Mucosa of rectum (tissue), 2 donors: ENCODE data around the gene MITF.

ENCODE experiments used
- H3K27ac ChIP-seq, 2 donors: one replicate each; pipeline ENCODE4 v1.7.0; 2013; ENCODE audit warnings: inconsistent platforms in 2 of 2, low read depth in 2 of 2, low read length in 2 of 2
- H3K27me3 ChIP-seq, 2 donors: one replicate each; pipeline ENCODE4 v1.7.0; 2013; ENCODE audit warnings: low read length in 2 of 2; ENCODE audit not compliant: control insufficient read depth in 2 of 2, insufficient read depth in 2 of 2
- H3K36me3 ChIP-seq, 2 donors: one replicate each; pipeline ENCODE4 v1.7.0; 2013; ENCODE audit warnings: low read length in 2 of 2; ENCODE audit not compliant: control insufficient read depth in 2 of 2, insufficient read depth in 2 of 2
- H3K4me1 ChIP-seq, 2 donors: one replicate each; pipeline ENCODE4 v1.7.0; 2013; ENCODE audit warnings: low read length in 2 of 2, mild to moderate bottlenecking in 1 of 2; ENCODE audit not compliant: control insufficient read depth in 2 of 2, insufficient read depth in 2 of 2
- H3K4me3 ChIP-seq, 2 donors: one replicate each; pipeline ENCODE4 v1.7.0; 2013; ENCODE audit warnings: low read length in 2 of 2
- H3K9ac ChIP-seq, 2 donors: one replicate each; pipeline ENCODE4 v1.7.0; 2013; ENCODE audit warnings: low read length in 2 of 2, low read depth in 1 of 2, mild to moderate bottlenecking in 1 of 2
- H3K9me3 ChIP-seq, 2 donors: one replicate each; pipeline ENCODE4 v1.7.0; 2013; ENCODE audit warnings: low read length in 2 of 2; ENCODE audit not compliant: control insufficient read depth in 2 of 2
- donor health status: healthy.
- donor health status: Normal muscosa, but diverticular disease.

MITF gene

DNA sequence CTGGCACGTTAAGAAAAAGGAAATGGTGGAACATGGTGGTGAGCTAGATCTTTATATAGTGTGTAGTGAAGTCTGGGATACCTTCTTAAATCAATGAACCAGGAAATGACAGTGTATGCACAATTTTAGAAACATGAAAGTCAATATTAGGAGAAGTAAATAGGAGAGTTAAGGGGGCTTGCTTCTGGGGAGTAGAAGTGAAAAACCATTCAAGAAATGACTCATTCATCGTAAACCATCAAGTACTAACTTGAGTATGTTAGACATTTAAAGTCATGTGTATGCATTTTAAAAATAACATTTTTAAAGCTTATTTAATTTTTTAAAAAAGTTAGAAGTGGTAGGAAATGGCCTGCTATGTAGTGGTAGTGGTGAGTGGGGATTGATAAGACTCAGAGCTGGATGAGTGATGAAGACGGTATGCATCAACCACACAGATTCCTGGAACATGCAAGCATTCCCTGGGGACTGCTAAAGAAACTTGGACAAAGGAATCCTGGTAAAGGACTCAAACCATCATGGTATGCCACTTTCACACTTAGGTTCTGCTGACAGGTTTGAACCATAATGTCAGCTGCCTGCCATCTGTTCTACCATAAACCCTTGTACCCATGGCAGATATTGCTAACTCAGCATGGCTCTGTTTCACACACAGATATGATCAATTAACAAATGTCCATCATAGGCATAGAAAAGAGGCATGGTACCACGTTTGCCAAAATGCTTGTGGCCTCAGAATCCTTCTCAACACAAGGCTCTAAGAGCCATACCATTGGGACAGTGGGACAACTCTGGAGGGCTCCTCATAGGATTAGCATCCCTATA lies 28.9 kb upstream of the MITF start:
- no peaks in the 10 kb centered on the region for H3K36me3 ChIP-seq
- no peak overlapping the region for H3K27ac ChIP-seq
- no peaks in the 10 kb centered on the region for H3K4me1 ChIP-seq

DNA sequence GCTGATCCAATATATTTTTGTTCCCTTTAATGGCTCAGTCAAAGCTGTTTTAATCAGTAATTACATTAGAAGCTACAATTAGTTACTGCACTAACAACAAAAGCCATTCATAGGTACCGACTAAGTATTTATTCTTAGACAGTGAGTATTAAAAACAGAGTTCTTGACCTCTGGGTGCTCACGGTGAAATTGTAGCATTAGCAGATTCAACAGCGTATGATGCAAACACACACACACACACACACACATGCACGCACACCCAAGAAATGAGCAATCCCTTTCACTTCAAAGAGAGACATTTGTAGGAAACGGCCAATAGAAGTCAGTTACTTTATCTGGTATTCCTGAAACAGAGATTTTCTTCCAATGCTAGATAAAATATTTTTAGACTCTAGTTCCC lies 27.0 kb upstream of the MITF start:
- Histone ChIP-seq H3K4me3 (no peak overlapping the region), H3K9me3 (no peaks in the 10 kb centered on the region), H3K27ac (no peak overlapping the region), H3K9ac (no peak overlapping the region), H3K27me3 (no peaks in the 10 kb centered on the region), H3K36me3 (no peaks in the 10 kb centered on the region), H3K4me1 (no peaks in the 10 kb centered on the region)

More for the DNA sequence above, 28.9 kb upstream of the MITF start:
- Histone ChIP-seq H3K9me3 (no peaks in the 10 kb centered on the region), H3K9ac (no peak overlapping the region), H3K4me3 (no peak overlapping the region), H3K27me3 (no peaks in the 10 kb centered on the region)

DNA sequence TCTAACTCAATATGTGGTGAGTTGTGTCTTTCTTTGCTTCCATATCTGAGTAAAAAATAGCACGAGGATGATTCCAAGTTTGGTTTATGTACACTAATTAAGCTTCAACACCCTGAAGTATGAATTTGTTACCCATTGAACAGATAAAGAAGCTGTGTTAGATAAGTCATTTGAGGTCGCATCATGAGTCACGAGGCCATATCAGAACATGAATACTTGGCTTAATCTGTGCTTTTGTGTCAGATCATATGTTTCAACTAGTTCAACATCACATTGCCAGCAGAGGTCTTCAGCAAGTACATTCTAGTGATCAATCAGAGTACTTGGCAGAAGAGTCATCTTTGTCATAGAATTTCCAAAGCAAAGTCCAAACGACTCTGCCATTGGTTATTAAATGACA lies 26.3 kb upstream of the MITF start:
- Histone ChIP-seq H3K36me3 (no peaks in the 10 kb centered on the region), H3K4me1 (no peaks in the 10 kb centered on the region), H3K9ac (no peak overlapping the region), H3K4me3 (no peak overlapping the region), H3K27me3 (no peaks in the 10 kb centered on the region), H3K27ac (no peak overlapping the region), H3K9me3 (no peaks in the 10 kb centered on the region)

DNA sequence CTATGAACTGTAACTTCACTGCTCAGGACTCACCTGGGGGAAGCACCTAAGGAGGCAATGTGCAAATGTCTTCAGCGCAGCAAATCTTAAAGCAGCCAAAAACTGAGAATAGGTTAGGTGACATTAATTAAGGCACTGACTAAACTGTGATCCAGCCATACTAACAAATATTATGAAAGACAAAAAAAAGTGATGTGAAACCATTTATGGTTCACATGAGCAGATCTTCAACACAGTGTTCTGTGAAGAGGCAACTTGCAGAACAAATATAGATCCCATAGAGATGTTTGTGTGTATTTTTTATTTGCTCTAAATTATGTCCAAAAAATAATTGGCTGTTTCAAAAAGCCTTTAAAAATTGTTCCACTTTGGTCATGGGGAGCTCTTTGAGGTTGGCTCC lies 24.1 kb upstream of the MITF start:
- H3K9me3 ChIP-seq: no peaks in the 10 kb centered on the region
- no peaks in the 10 kb centered on the region for H3K27me3 ChIP-seq
- H3K36me3 ChIP-seq: no peaks in the 10 kb centered on the region
- no peak overlapping the region for H3K27ac ChIP-seq
- H3K9ac ChIP-seq: no peak overlapping the region
- H3K4me1 ChIP-seq: no peaks in the 10 kb centered on the region
- no peak overlapping the region for H3K4me3 ChIP-seq

DNA sequence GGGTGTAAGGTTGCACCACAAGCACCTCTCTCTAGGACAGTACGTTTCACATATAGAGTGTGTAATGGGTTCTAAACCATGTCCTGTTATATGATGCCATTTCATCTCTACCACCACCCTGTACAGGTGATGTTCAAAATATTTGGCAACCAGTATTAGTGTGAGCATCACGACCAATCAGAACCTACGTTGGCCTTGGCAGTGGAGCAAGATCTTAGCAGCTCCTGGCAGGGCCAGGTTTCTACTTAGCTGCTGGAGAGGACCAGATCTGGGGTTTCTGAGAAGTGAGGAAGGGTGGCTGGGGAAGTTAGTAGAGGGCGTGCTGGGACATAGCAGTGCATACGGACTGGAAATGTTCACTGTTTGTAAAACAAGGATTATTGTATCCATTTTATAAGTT lies 23.1 kb upstream of the MITF start:
- no peaks in the 10 kb centered on the region for H3K27me3 ChIP-seq
- no peak overlapping the region for H3K27ac ChIP-seq
- H3K9ac ChIP-seq: no peak overlapping the region
- no peak overlapping the region for H3K4me3 ChIP-seq
- no peaks in the 10 kb centered on the region for H3K4me1 ChIP-seq
- no peaks in the 10 kb centered on the region for H3K9me3 ChIP-seq
- no peaks in the 10 kb centered on the region for H3K36me3 ChIP-seq

DNA sequence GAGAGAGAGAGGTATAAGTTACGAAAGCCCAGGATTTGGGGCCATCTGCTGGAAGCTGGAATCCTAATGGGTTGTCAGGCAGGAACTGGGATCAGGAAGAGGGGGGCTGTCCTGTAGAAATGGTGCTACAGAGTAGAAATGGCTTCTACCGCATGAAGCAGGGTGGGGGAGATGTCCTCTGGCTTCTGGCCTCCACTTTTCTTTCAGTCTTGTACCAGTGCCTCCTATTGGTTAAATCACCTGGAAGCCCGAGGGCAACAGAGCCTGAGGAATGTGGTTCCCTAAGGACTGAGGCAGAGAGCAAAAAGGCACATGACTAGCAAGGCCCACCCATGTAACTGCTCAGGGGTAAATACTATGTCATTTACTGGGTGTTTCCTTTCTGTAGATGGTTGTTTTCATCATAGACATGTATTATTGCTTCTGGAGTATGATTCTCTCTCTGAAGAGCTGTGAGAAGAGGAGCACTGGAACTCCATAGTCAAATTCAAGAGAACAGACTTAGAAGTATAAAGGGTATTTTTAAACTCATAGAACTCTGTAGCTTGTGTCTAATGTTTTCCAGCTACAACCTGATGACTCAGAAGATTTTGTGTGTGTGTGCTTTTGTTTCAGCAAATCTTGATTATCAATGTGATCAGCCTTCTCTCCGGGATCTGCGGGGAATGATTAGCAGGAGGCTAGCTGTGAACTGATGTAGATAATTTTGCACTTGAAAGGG lies 20.2 kb upstream of the MITF start:
- Histone ChIP-seq H3K36me3 (no peaks in the 10 kb centered on the region), H3K27me3 (no peaks in the 10 kb centered on the region), H3K27ac (no peak overlapping the region), H3K9me3 (no peaks in the 10 kb centered on the region), H3K4me3 (no peak overlapping the region), H3K9ac (no peak overlapping the region), H3K4me1 (no peaks in the 10 kb centered on the region)

DNA sequence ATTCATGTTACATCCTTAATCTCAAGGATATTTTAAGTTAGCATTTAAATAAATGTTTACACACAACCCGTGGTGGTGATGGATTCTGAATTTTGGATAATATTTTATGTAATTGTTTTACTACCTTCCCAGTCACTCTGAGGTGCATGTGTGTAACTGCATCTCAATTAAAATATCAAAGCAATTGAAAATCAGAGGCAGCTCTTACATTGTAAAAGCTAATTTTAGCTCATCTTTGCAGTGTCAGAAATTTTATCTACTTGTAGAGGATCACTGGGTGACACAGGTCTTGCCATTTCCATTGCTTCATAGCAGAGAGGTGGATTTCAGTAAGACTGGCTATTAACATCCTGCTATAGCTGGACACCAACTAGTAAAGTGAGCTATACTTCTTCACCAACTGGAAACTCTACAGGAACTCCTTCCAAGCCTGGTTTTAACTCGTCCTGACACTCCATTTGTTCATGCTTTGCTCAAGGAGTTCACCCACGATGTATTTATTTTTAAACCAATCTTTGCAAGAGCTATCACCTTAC lies 19.6 kb upstream of the MITF start:
- Histone ChIP-seq H3K4me1 (no peaks in the 10 kb centered on the region), H3K27ac (no peak overlapping the region), H3K27me3 (no peaks in the 10 kb centered on the region), H3K4me3 (no peak overlapping the region), H3K9ac (no peak overlapping the region), H3K36me3 (no peaks in the 10 kb centered on the region), H3K9me3 (no peaks in the 10 kb centered on the region)

DNA sequence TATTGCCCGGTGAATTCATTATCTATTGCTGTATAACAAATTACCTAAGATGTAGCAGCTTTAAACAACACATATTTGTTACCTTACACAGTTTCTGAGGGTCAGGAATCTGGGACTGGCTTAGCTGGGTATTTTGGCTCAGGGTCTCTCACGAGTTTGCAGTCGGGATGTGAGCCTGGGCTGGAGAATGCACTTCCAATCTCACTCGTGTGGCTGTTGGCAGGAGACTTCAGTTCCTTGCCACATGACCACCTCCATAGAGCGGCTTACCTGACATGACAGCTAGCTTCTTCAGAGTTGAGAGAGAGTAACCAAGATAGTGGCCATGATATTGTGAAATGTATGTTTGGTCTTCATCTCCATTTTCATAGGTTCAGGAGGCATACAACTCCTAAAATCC lies 18.4 kb upstream of the MITF start:
- no peaks in the 10 kb centered on the region for H3K4me1 ChIP-seq
- H3K27me3 ChIP-seq: no peaks in the 10 kb centered on the region
- H3K4me3 ChIP-seq: no peak overlapping the region
- no peak overlapping the region for H3K27ac ChIP-seq
- no peaks in the 10 kb centered on the region for H3K36me3 ChIP-seq
- no peaks in the 10 kb centered on the region for H3K9me3 ChIP-seq
- H3K9ac ChIP-seq: no peak overlapping the region

DNA sequence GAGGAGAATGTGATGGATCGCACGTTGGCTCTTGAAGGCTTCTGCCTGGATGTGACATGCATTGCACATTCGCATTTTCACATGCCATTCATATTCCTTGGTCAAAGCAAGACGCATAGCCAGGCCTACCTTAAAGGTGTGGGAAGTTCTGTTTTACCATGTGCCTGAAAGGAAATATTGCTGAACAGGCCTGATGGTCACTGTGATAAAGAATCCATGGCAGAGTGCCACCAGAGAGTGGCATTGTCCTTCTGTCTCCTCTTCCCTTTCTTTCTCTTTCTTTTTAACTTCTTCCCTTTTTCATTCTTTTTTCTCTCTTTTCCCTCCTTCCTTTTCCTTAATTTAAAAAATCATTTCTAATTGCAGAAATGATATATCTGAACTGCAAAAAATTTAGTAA lies 15.9 kb upstream of the MITF start:
- no peaks in the 10 kb centered on the region for H3K36me3 ChIP-seq
- no peak overlapping the region for H3K4me3 ChIP-seq
- H3K27me3 ChIP-seq: no peaks in the 10 kb centered on the region
- no peak overlapping the region for H3K9ac ChIP-seq
- no peaks in the 10 kb centered on the region for H3K9me3 ChIP-seq
- H3K27ac ChIP-seq: no peak overlapping the region
- no peaks in the 10 kb centered on the region for H3K4me1 ChIP-seq

DNA sequence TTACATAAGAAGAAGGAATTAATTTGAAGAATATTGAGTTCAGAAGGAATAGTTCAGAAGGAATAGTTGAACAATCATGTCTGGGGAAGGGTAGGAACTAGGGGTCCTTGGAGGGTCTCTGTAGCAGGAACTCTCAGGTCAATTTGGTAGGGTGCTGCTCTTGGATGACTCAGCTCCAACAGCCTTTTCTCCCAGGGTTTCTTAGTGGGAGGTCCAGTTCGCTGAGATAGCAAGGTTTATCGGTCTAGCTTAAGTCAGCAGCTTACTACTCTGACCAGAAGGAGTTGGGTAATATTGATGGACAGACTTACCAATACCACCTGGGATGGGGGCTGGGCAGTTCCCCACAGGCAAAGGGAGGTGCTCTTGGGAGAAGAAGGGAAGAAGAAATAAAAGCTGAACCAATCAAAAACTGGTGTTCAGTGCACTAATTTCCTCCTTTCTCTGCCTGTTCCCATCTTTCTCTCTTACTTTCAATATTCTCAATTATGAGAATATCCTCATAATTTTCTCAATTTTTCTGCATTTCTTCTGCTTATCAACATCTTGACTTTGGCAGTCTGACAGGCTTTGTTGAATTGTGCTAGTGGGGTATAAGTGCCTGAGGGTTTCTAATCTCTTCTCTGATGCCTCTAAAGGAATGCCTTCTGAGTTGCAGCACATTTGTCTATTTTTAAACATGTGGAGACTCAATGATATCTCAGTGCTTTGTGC lies 14.4 kb upstream of the MITF start:
- no peaks in the 10 kb centered on the region for H3K27me3 ChIP-seq
- H3K9me3 ChIP-seq: no peaks in the 10 kb centered on the region
- no peak overlapping the region for H3K27ac ChIP-seq
- no peaks in the 10 kb centered on the region for H3K4me1 ChIP-seq
- H3K9ac ChIP-seq: no peak overlapping the region
- no peaks in the 10 kb centered on the region for H3K36me3 ChIP-seq
- H3K4me3 ChIP-seq: no peak overlapping the region
